K562 (cell line): Measurements from ENCODE around the gene UMODL1. TPM values are rescaled to one million over a fixed set of nuclear protein-coding genes. Genes with fewer than 3 reads are reported as not detected.

Experiments used
- ATAC-seq: fragments of 200-7000 bp; cut with Tn5 transposase; 3 replicates; pipeline ENCODE4 v1.9.1; 2020; ENCODE audit warnings: moderate library complexity
- BruUV-seq: library from RNA; stranded (reverse); fragments of 400-500 nt; replicated peaks from 2 replicates; lab custom pipeline; 2021; lab: Mats Ljungman, UMichigan
- CTCF ChIA-PET: fragments of 300-600 bp; formaldehyde crosslinking; extraction: SDS; loops from one replicate; lab custom pipeline; 2021; ENCODE audit warnings: low intra/inter-chr PET ratio; lab: Yijun Ruan, JAX
- POLR2A ChIA-PET: fragments of 300-600, 350-650 bp; sonication (Branson Sonifier 250); formaldehyde crosslinking; extraction: SDS; loops from one replicate; lab custom pipeline; 2021; ENCODE audit warnings: antibody characterized with exemption, inconsistent platforms; lab: Yijun Ruan, JAX
- DNase-seq, 4 experiments: peaks; one replicate each; pipeline versions ENCODE4 v3.0.0 to v3.0.0-alpha.2; 2011 to 2018; ENCODE audit warnings: low spot score in 3 of 4, mixed read lengths in 3 of 4; ENCODE audit errors: extremely low read depth in 1 of 4
- FAIRE-seq: peaks from 2 replicates; lab custom pipeline; 2011; peaks lifted over from hg19 to GRCh38; lab: Jason Lieb, UNC
- H2AFZ ChIP-seq: 2 replicates; pipeline ENCODE4 v1.6.0; 2011; ENCODE audit warnings: low read depth, low read length, control low read depth, inconsistent platforms
- H3K27ac ChIP-seq: fragments of 200-600 bp; 3 replicates; pipeline ENCODE4 v1.8.0; 2011; ENCODE audit warnings: low read depth, mild to moderate bottlenecking, control low read depth, inconsistent platforms, low read length, moderate library complexity, mixed read lengths; ENCODE audit errors: extremely low read depth
- H3K27me3 ChIP-seq, 2 experiments: fragments of 300-600 bp in 1 of 2; 2 replicates in 1 of 2; 3 replicates in 1 of 2; pipeline versions ENCODE4 v1.6.0 to v1.8.0; 2011; ENCODE audit warnings: inconsistent platforms in 2 of 2, low read length in 2 of 2, mild to moderate bottlenecking in 1 of 2, mixed read lengths in 1 of 2, moderate library complexity in 1 of 2; ENCODE audit not compliant: control insufficient read depth in 2 of 2, insufficient read depth in 2 of 2
- H3K36me3 ChIP-seq: fragments of 300-600 bp; 3 replicates; pipeline ENCODE4 v1.8.0; 2011; ENCODE audit warnings: mild to moderate bottlenecking, low read length, inconsistent platforms; ENCODE audit not compliant: control insufficient read depth, insufficient read depth
- H3K4me1 ChIP-seq, 2 experiments: fragments of 200-600 bp in 1 of 2; replicated peaks in 1 of 2; 2 replicates in 1 of 2; 3 replicates in 1 of 2; pipeline versions ENCODE4 v1.5.1 to v1.8.0; 2011; ENCODE audit warnings: inconsistent platforms in 2 of 2, low read length in 2 of 2, mild to moderate bottlenecking in 1 of 2, mixed read lengths in 1 of 2, moderate library complexity in 1 of 2; ENCODE audit not compliant: control insufficient read depth in 2 of 2, insufficient read depth in 2 of 2
- H3K4me2 ChIP-seq: 2 replicates; pipeline ENCODE4 v1.6.1; 2011; ENCODE audit warnings: low read length, control low read depth, inconsistent platforms, mixed read lengths; ENCODE audit not compliant: insufficient read depth
- H3K4me3 ChIP-seq: fragments of 200-600 bp; sonication (generic), shearing (Covaris generic); 2 replicates; pipeline ENCODE4 v1.5.1; 2016; ENCODE audit warnings: control low read depth, inconsistent platforms
- H3K79me2 ChIP-seq: fragments of 200-600 bp; 3 replicates; pipeline ENCODE4 v1.8.0; 2011; ENCODE audit warnings: low read length, inconsistent platforms; ENCODE audit not compliant: control insufficient read depth, insufficient read depth
- H3K9ac ChIP-seq, 2 experiments: 2 replicates each; pipeline versions ENCODE4 v1.6.0 to v1.6.1; 2011; ENCODE audit warnings: low read depth in 2 of 2, low read length in 2 of 2, control low read depth in 1 of 2, inconsistent platforms in 1 of 2, mild to moderate bottlenecking in 1 of 2, mixed read lengths in 1 of 2; ENCODE audit not compliant: insufficient read depth in 1 of 2
- H3K9me1 ChIP-seq: one replicate; pipeline ENCODE4 v1.6.0; 2011; ENCODE audit warnings: inconsistent platforms, mild to moderate bottlenecking, low read length, moderate library complexity; ENCODE audit not compliant: control insufficient read depth, insufficient read depth
- H3K9me3 ChIP-seq: replicated peaks from 2 replicates; pipeline ENCODE4 v1.5.1; 2011; ENCODE audit warnings: low read depth, low read length, inconsistent platforms; ENCODE audit not compliant: control insufficient read depth, insufficient read depth
- H4K20me1 ChIP-seq: replicated peaks from 2 replicates; pipeline ENCODE4 v1.6.1; 2011; ENCODE audit warnings: low read length, inconsistent platforms, mixed read lengths; ENCODE audit not compliant: control insufficient read depth, insufficient read depth
- BHLHE40 ChIP-seq: IDR thresholded peaks from 2 replicates; pipeline ENCODE4 v1.6.1; 2011; ENCODE audit warnings: low read length, improper control_type of control experiment
- IFI16 ChIP-seq: fragments of 250-450 bp; sonication (Bioruptor Pico); IDR thresholded peaks from 2 replicates; pipeline ENCODE4 v2.1.2; 2022; ENCODE audit warnings: mild to moderate bottlenecking, inconsistent platforms
- JUND ChIP-seq, 2 experiments: IDR thresholded peaks; 2 replicates in 1 of 2; 3 replicates in 1 of 2; pipeline ENCODE4 v1.6.1; 2011; ENCODE audit warnings: borderline replicate concordance in 2 of 2, low read depth in 2 of 2, low read length in 2 of 2, improper control_type of control experiment in 1 of 2, missing biosample characterization in 1 of 2, missing genetic modification characterization in 1 of 2, missing genetic modification reagents in 1 of 2
- KDM2B ChIP-seq: fragments of 250-450 bp; sonication (Bioruptor Pico); IDR thresholded peaks from 2 replicates; pipeline ENCODE4 v1.8.0; 2021; ENCODE audit warnings: mild to moderate bottlenecking, moderate library complexity
- NEUROD1 ChIP-seq: fragments of 150-350 bp; IDR thresholded peaks from 2 replicates; pipeline ENCODE4 v1.6.1; 2014; ENCODE audit warnings: borderline replicate concordance, low read length, low read depth; ENCODE audit not compliant: partially characterized antibody
- NFXL1 ChIP-seq: fragments of 450-650 bp; formaldehyde crosslinking; IDR thresholded peaks from 2 replicates; pipeline ENCODE4 v1.4.0; 2021; ENCODE audit warnings: mild to moderate bottlenecking
- PTBP1 ChIP-seq: fragments of 200-400 bp; formaldehyde crosslinking; IDR thresholded peaks from 2 replicates; pipeline ENCODE4 v1.6.1; 2017; ENCODE audit warnings: low read depth, low read length
- SRSF7 ChIP-seq: fragments of 200-400 bp; formaldehyde crosslinking; optimal IDR thresholded peaks from 2 replicates; pipeline ENCODE3; 2017; ENCODE audit warnings: mild to moderate bottlenecking, low read depth, low read length
- ZNF124 ChIP-seq: sonication (generic); formaldehyde crosslinking; IDR thresholded peaks from 2 replicates; pipeline ENCODE4 v1.8.1; 2022; ENCODE audit warnings: missing genetic modification reagents
- ZNF282 ChIP-seq: sonication (generic); formaldehyde crosslinking; IDR thresholded peaks from 2 replicates; pipeline ENCODE4 v1.8.1; 2023; ENCODE audit warnings: missing genetic modification reagents
- ZNF551 ChIP-seq: fragments of 250-450 bp; sonication (Bioruptor Pico); IDR thresholded peaks from 2 replicates; pipeline ENCODE4 v1.5.0; 2021; ENCODE audit warnings: mild to moderate bottlenecking, moderate library complexity
- ZNF583 ChIP-seq: fragments of 250-450 bp; sonication (Bioruptor Pico); IDR thresholded peaks from 2 replicates; pipeline ENCODE4 v1.4.0; 2020
- ZNF584 ChIP-seq: fragments of 200-800 bp; sonication (Bioruptor generic); IDR thresholded peaks from 2 replicates; pipeline ENCODE4 v1.6.1; 2016; ENCODE audit warnings: low read depth, mild to moderate bottlenecking, missing genetic modification characterization, missing compliant biosample characterization
- WGBS: fragments of 100-300 bp; shearing (Covaris generic); methylation state at CpG from one replicate; pipeline ENCODE4 v1.1.6; 2016; ENCODE audit warnings: low coverage, mixed read lengths; ENCODE audit not compliant: insufficient coverage; ENCODE audit errors: missing lambda C conversion rate; 5-methylcytosine and 5-hydroxymethylcytosine counted together
- in situ Hi-C: fragments of 300-500 bp; cut with MboI; formaldehyde crosslinking; loops from 4 replicates; pipeline ENCODE4 v1.15.0; 2018; ENCODE audit warnings: inconsistent platforms, mixed read lengths
- intact Hi-C: fragments of 100-400 bp; cut with micrococcal nuclease; formaldehyde crosslinking; loops from 2 replicates; pipeline ENCODE4 v1.14.2; 2022
- polyA plus RNA-seq, 8 experiments: library from polyadenylated mRNA; depleted of rRNA in 4 of 8; stranded (reverse) in 5 of 8; unstranded in 3 of 8; fragments of >200 nt; fragmentation: Nextera tagmentation in 2 of 8; fragmentation: Illumina TruSeq in 1 of 8; extraction: Ambion mirVana in 2 of 8; extraction: Trizol in 1 of 8; gene quantifications; 2 replicates each; pipeline versions ENCODE4 v1.2.1 to v1.2.3, GENCODE V29; 2011 to 2014; ENCODE audit warnings: inconsistent platforms in 1 of 8, missing spikeins in 1 of 8
- total RNA-seq, 7 experiments: library from RNA; depleted of rRNA in 6 of 7; stranded (reverse); fragments of >200 nt in 6 of 7; fragmentation: Illumina TruSeq in 2 of 7; extraction: Trizol in 2 of 7; gene quantifications; 2 replicates each; pipeline versions ENCODE4 v1.2.1 to v1.2.3, GENCODE V29; 2011 to 2021; ENCODE audit warnings: low replicate concordance in 1 of 7
- TF ChIP-seq, protein P1 (sequence below): fragments of 250-450 bp; sonication (Bioruptor Pico); IDR thresholded peaks from 2 replicates; pipeline ENCODE4 v1.5.1; 2021; ENCODE audit warnings: mild to moderate bottlenecking
- TF ChIP-seq, protein P2 (sequence below): fragments of 250-450 bp; sonication (Bioruptor Pico); IDR thresholded peaks from 2 replicates; pipeline ENCODE4 v1.4.0; 2020
- TF ChIP-seq, protein P3 (sequence below): sonication (generic); formaldehyde crosslinking; IDR thresholded peaks from 2 replicates; pipeline ENCODE4 v1.8.0; 2022; ENCODE audit warnings: mild to moderate bottlenecking, missing genetic modification reagents

UMODL1 gene
- total and polyA plus RNA-seq, 9 of the 15 experiments (the other 6 are each of a cell fraction or from before 2014, with no cell fraction given), result not detected

DNA sequence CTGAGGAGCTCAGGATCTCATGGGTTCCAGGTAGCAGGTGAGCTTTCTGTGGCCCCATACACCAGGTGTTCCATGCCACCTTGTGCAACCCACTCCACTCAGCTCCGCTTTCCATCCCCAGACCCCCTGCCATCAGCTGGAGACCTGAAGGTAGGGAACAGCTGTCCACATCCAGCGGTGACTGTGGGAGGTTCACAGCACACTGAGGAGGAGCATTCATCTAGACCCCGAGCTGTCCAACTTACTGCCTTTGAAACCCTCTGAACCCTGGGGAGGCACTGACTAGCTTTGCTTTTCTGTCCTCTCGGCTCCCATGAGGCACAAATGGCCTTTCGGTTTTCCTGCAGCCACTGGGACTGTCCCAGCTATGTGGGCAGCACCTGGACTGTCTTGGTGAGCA is 119.9 kb downstream of the UMODL1 start:
- Histone ChIP-seq H3K27me3 (peaks cover 25 to 54% of the 10 kb centered on the region in 2 experiments; a peak in 4 of 5 replicates), H3K27ac (no peak overlapping the region), H3K4me3 (no peak overlapping the region), H3K4me2 (no peak overlapping the region), H3K9me1 (no peaks in the 10 kb centered on the region), H3K9ac (no peak overlapping the region), H3K9me3 (no peaks in the 10 kb centered on the region), H3K36me3 (no peaks in the 10 kb centered on the region), H3K4me1 (no peaks in the 10 kb centered on the region), H4K20me1 (no peaks in the 10 kb centered on the region), H3K79me2 (no peaks in the 10 kb centered on the region), H2AFZ (no peak overlapping the region)
- POLR2A ChIA-PET, result no interaction called here
- no peak for DNase-seq
- in situ Hi-C loops (no loop called here), intact Hi-C loops (no loop called here)
- no peak for ATAC-seq
- BruUV-seq, result no TSS peak
- FAIRE-seq, result no peak
- 0% methylated on average over 5 of the region's 5 CpGs for WGBS
- CTCF ChIA-PET, result no interaction called here
- no peak for TF ChIP-seq ZNF282 (CRISPR knock-in tag)
- no peak for TF ChIP-seq BHLHE40
- TF ChIP-seq, protein P1, sequence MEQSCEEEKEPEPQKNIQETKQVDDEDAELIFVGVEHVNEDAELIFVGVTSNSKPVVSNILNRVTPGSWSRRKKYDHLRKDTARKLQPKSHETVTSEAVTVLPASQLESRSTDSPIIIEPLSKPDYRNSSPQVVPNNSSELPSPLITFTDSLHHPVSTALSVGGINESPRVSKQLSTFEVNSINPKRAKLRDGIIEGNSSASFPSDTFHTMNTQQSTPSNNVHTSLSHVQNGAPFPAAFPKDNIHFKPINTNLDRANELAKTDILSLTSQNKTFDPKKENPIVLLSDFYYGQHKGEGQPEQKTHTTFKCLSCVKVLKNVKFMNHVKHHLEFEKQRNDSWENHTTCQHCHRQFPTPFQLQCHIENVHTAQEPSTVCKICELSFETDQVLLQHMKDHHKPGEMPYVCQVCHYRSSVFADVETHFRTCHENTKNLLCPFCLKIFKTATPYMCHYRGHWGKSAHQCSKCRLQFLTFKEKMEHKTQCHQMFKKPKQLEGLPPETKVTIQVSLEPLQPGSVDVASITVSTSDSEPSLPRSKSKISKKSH (CRISPR knock-in tag), result no peak
- TF ChIP-seq IFI16 (CRISPR knock-in tag), result no peak
- TF ChIP-seq NEUROD1, result no peak
- no peak for TF ChIP-seq ZNF551 (CRISPR knock-in tag)
- TF ChIP-seq ZNF584, result no peak
- TF ChIP-seq NFXL1, result no peak
- no peak for TF ChIP-seq KDM2B
- TF ChIP-seq ZNF124 (CRISPR knock-in tag), result no peak
- TF ChIP-seq PTBP1, result no peak
- TF ChIP-seq, protein P2, sequence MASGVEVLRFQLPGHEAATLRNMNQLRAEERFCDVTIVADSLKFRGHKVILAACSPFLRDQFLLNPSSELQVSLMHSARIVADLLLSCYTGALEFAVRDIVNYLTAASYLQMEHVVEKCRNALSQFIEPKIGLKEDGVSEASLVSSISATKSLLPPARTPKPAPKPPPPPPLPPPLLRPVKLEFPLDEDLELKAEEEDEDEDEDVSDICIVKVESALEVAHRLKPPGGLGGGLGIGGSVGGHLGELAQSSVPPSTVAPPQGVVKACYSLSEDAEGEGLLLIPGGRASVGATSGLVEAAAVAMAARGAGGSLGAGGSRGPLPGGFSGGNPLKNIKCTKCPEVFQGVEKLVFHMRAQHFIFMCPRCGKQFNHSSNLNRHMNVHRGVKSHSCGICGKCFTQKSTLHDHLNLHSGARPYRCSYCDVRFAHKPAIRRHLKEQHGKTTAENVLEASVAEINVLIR (CRISPR knock-in tag), result no peak
- TF ChIP-seq ZNF583 (CRISPR knock-in tag), result no peak
- TF ChIP-seq, protein P3, sequence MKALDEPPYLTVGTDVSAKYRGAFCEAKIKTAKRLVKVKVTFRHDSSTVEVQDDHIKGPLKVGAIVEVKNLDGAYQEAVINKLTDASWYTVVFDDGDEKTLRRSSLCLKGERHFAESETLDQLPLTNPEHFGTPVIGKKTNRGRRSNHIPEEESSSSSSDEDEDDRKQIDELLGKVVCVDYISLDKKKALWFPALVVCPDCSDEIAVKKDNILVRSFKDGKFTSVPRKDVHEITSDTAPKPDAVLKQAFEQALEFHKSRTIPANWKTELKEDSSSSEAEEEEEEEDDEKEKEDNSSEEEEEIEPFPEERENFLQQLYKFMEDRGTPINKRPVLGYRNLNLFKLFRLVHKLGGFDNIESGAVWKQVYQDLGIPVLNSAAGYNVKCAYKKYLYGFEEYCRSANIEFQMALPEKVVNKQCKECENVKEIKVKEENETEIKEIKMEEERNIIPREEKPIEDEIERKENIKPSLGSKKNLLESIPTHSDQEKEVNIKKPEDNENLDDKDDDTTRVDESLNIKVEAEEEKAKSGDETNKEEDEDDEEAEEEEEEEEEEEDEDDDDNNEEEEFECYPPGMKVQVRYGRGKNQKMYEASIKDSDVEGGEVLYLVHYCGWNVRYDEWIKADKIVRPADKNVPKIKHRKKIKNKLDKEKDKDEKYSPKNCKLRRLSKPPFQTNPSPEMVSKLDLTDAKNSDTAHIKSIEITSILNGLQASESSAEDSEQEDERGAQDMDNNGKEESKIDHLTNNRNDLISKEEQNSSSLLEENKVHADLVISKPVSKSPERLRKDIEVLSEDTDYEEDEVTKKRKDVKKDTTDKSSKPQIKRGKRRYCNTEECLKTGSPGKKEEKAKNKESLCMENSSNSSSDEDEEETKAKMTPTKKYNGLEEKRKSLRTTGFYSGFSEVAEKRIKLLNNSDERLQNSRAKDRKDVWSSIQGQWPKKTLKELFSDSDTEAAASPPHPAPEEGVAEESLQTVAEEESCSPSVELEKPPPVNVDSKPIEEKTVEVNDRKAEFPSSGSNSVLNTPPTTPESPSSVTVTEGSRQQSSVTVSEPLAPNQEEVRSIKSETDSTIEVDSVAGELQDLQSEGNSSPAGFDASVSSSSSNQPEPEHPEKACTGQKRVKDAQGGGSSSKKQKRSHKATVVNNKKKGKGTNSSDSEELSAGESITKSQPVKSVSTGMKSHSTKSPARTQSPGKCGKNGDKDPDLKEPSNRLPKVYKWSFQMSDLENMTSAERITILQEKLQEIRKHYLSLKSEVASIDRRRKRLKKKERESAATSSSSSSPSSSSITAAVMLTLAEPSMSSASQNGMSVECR (CRISPR knock-in tag), result no peak
- no peak for TF ChIP-seq SRSF7
- TF ChIP-seq JUND (IDR thresholded peaks at IDR 0.05; ENCODE audit: borderline replicate concordance, low read depth, low read length), result no peak
- no peak for TF ChIP-seq JUND (tag; IDR thresholded peaks at IDR 0.05; ENCODE audit: borderline replicate concordance, low read depth, low read length)
